GM23248 (cell line): Measurements from ENCODE around the gene DYSF.

Source experiments
- EZH2 ChIP-seq: fragments of 200-600 bp; sonication (generic); IDR thresholded peaks from 2 replicates; pipeline ENCODE4 v1.6.1; 2018; ENCODE audit warnings: antibody characterized with exemption, mild to moderate bottlenecking; ENCODE audit not compliant: insufficient read depth, poor library complexity, severe bottlenecking
- EZH2phosphoT487 ChIP-seq: fragments of 200-600 bp; sonication (generic); IDR thresholded peaks from 2 replicates; pipeline ENCODE4 v1.6.1; 2018; ENCODE audit warnings: antibody characterized with exemption, moderate library complexity, mild to moderate bottlenecking, low read depth; ENCODE audit not compliant: insufficient read depth

- TF ChIP-seq EZH2, result no peak
- no peak for TF ChIP-seq EZH2phosphoT487
These were observed 151.4 kb downstream of the DYSF start for GRCh38 chr2:71604726-71605120.
